A673 (cell line): ENCODE results near the gene AQP6. TPM values are rescaled to one million over a fixed set of nuclear protein-coding genes. Genes with fewer than 3 reads are reported as not detected.

ENCODE experiments used
- BruUV-seq: library from RNA; stranded (reverse); fragments of 400-500 nt; replicated peaks from 2 replicates; lab custom pipeline; 2021; lab: Mats Ljungman, UMichigan
- CTCF ChIA-PET: fragments of 300-600 bp; sonication (Branson Sonifier 250); formaldehyde crosslinking; loops from one replicate; lab custom pipeline; 2022; ENCODE audit warnings: antibody characterized with exemption; lab: Charles Lee
- POLR2A ChIA-PET: fragments of 300-600 bp; sonication (Branson Sonifier 250); formaldehyde crosslinking; loops from one replicate; lab custom pipeline; 2022; ENCODE audit warnings: antibody characterized with exemption; ENCODE audit not compliant: low non-redundant PET; lab: Charles Lee
- DNase-seq: peaks from one replicate; pipeline ENCODE4 v3.0.0-alpha.2; 2015; ENCODE audit warnings: low spot score
- H3K27ac ChIP-seq: fragments of 200-600 bp; sonication (generic); 2 replicates; pipeline ENCODE4 v1.5.1; 2016; ENCODE audit warnings: mixed run types, low read depth, mild to moderate bottlenecking, mixed read lengths, antibody characterized with exemption, low read length; ENCODE audit not compliant: poor library complexity, severe bottlenecking
- H3K27me3 ChIP-seq: fragments of 200-600 bp; sonication (generic); replicated peaks from 2 replicates; pipeline ENCODE4 v1.6.1; 2017; ENCODE audit warnings: mixed run types, low read depth, mild to moderate bottlenecking, mixed read lengths, antibody characterized with exemption, low read length; ENCODE audit not compliant: insufficient read depth, poor library complexity
- H3K36me3 ChIP-seq: fragments of 200-600 bp; sonication (generic); 2 replicates; pipeline ENCODE4 v1.6.1; 2016; ENCODE audit warnings: mixed run types, mild to moderate bottlenecking, mixed read lengths, antibody characterized with exemption, low read length; ENCODE audit not compliant: insufficient read depth, poor library complexity, severe bottlenecking
- H3K4me1 ChIP-seq: fragments of 200-600 bp; sonication (generic); 2 replicates; pipeline ENCODE4 v1.6.1; 2017; ENCODE audit warnings: mixed run types, mild to moderate bottlenecking, mixed read lengths, antibody characterized with exemption, low read length; ENCODE audit not compliant: insufficient read depth, poor library complexity, severe bottlenecking
- H3K4me3 ChIP-seq: fragments of 200-600 bp; sonication (generic); 2 replicates; pipeline ENCODE4 v1.5.1; 2016; ENCODE audit warnings: low read depth, mixed run types, mild to moderate bottlenecking, mixed read lengths, low read length; ENCODE audit not compliant: poor library complexity, severe bottlenecking
- H3K9me3 ChIP-seq: fragments of 200-600 bp; sonication (generic); 2 replicates; pipeline ENCODE4 v1.6.1; 2016; ENCODE audit warnings: mixed run types, low read depth, mild to moderate bottlenecking, mixed read lengths, antibody characterized with exemption, low read length; ENCODE audit not compliant: poor library complexity, severe bottlenecking
- CTCF ChIP-seq: fragments of 300-800, 200-600 bp; sonication (generic); conservative IDR thresholded peaks from 2 replicates; pipeline ENCODE4 v1.5.1; 2017; ENCODE audit warnings: low read depth, mild to moderate bottlenecking, antibody characterized with exemption, low read length, moderate library complexity, mixed read lengths
- EZH2 ChIP-seq: fragments of 200-600 bp; sonication (generic); IDR thresholded peaks from 2 replicates; pipeline ENCODE4 v1.6.1; 2017; ENCODE audit warnings: borderline replicate concordance, low read depth, mild to moderate bottlenecking, mixed read lengths, antibody characterized with exemption, low read length; ENCODE audit not compliant: poor library complexity, severe bottlenecking
- intact Hi-C: fragments of 100-400 bp; cut with micrococcal nuclease; formaldehyde crosslinking; loops from one replicate; pipeline ENCODE4 v1.10.0; 2022; ENCODE audit not compliant: unreplicated experiment
- total RNA-seq: library from RNA; stranded (reverse); gene quantifications from 2 replicates; pipeline ENCODE4 v1.2.3, GENCODE V29; 2021

AQP6 gene
- total RNA-seq, 1 experiment from 2014 or later = not detected

DNA sequence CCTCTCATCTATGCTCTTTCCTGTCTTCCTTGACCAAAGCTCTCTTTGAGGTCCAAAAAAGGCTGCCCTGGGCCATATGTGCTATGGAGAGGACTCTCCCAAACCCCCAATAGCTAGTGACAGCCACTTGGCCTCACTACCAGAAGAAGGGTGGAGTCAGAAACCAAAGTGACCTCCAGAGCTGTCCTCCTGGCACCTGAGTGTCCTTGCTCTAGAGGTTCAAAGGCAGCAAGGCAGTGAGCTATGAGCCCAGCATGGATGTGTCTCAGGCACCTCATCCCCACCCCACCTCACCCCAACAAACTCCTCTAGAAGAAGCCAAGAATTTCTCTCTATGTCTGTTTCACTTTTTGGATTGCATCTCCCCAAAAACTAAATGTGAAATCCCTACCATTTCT lies 15.2 kb upstream of the AQP6 start:
- no peak for DNase-seq
- peaks cover 55% of the 10 kb centered on the region for H3K27me3 ChIP-seq
- no peak overlapping the region for H3K27ac ChIP-seq
- H3K4me1 ChIP-seq = no peaks in the 10 kb centered on the region
- BruUV-seq = no TSS peak
- POLR2A ChIA-PET = no interaction called here
- H3K36me3 ChIP-seq = no peaks in the 10 kb centered on the region
- CTCF ChIA-PET = no interaction called here
- H3K4me3 ChIP-seq = no peak overlapping the region
- intact Hi-C loops = no loop called here
- H3K9me3 ChIP-seq = no peaks in the 10 kb centered on the region
- no peak for TF ChIP-seq EZH2
- no peak for TF ChIP-seq CTCF

- Histone ChIP-seq H3K36me3 (no peaks in the 10 kb centered on the region), H3K4me1 (no peaks in the 10 kb centered on the region), H3K27ac (no peak overlapping the region), H3K9me3 (no peaks in the 10 kb centered on the region), H3K4me3 (no peak overlapping the region), H3K27me3 (peaks cover 50% of the 10 kb centered on the region)
- no peak for DNase-seq
- ChIA-PET POLR2A (no interaction called here), CTCF (interaction anchor here (1.0 kb wide), 1 partner anchor 14 kb away, joined by 6 read pairs; no protein-coding TSS in a partner anchor)
- no TSS peak for BruUV-seq
- intact Hi-C loops = no loop called here
- TF ChIP-seq CTCF = no peak
- TF ChIP-seq EZH2 = no peak
Measured at GRCh38 chr12:49959685-49960473, 12.9 kb upstream of the AQP6 start.

- peaks cover 44% of the 10 kb centered on the region for H3K27me3 ChIP-seq
- ChIA-PET POLR2A (no interaction called here), CTCF (interaction anchor here (1.0 kb wide), 1 partner anchor 15 kb away, joined by 6 read pairs; no protein-coding TSS in a partner anchor)
- no peaks in the 10 kb centered on the region for H3K36me3 ChIP-seq
- H3K9me3 ChIP-seq = no peaks in the 10 kb centered on the region
- no peaks in the 10 kb centered on the region for H3K4me1 ChIP-seq
- H3K4me3 ChIP-seq = no peak overlapping the region
- intact Hi-C loops = no loop called here
- TF ChIP-seq EZH2 = no peak
- TF ChIP-seq CTCF = no peak
- no TSS peak for BruUV-seq
- no peak overlapping the region for H3K27ac ChIP-seq
- DNase-seq = no peak
Measured at GRCh38 chr12:49960474-49961110, 12.2 kb upstream of the AQP6 start.
